Activated gamma-delta T cell treated with anti-CD3 and anti-CD28 coated beads, Interleukin-2, amount 50 U/mL, for 16 hours (primary cell): ENCODE results near the gene RPS6KA4.
"Not testable (repeated sequence)": the region's sequence is repeated elsewhere in the genome, so short reads cannot be mapped to it uniquely, and the experiment has no call there.

ENCODE experiments used
- DNase-seq: peaks from one replicate; pipeline ENCODE4 v3.0.0-alpha.2; 2020; ENCODE audit warnings: low read depth

Gene RPS6KA4

GRCh38 chr11:64358907-64359711, at the start of gene RPS6KA4:
TSS of gene RPS6KA4 (plus strand) at chr11:64359162. CDS start at chr11:64359236, 74 bp downstream.
- DNase-seq = no peak

GRCh38 chr11:64312947-64313346, 46.0 kb upstream of the RPS6KA4 start:
- DNase-seq = no peak

- DNase-seq = no peak
Measured at GRCh38 chr11:64313491-64314145, 45.3 kb upstream of the RPS6KA4 start.

GRCh38 chr11:64314146-64314804, 44.7 kb upstream of the RPS6KA4 start:
- DNase-seq = no peak

- no peak for DNase-seq
Measured at GRCh38 chr11:64314805-64315561, 44.0 kb upstream of the RPS6KA4 start.

GRCh38 chr11:64315667-64316526, 43.1 kb upstream of the RPS6KA4 start:
- not testable (repeated sequence) for DNase-seq

GRCh38 chr11:64316672-64317324, 42.2 kb upstream of the RPS6KA4 start:
- no peak for DNase-seq

GRCh38 chr11:64317325-64317960, 41.5 kb upstream of the RPS6KA4 start, which contains the start of gene TRMT112:
TSS of gene TRMT112 (minus strand) at chr11:64317559. CDS start at chr11:64317526, 33 bp downstream.
- peak; percentile 93 for DNase-seq

- peak; percentile 90 for DNase-seq
Measured at GRCh38 chr11:64317961-64318765, 40.8 kb upstream of the RPS6KA4 start, which contains the start of gene PRDX5. TSS of gene PRDX5 (plus strand) at chr11:64318121. CDS start at chr11:64318216, 95 bp downstream.

GRCh38 chr11:64318766-64319761, 39.9 kb upstream of the RPS6KA4 start:
- DNase-seq = no peak

- no peak for DNase-seq
Measured at GRCh38 chr11:64320556-64320955, 38.4 kb upstream of the RPS6KA4 start.

- DNase-seq = no peak
Measured at GRCh38 chr11:64321026-64321425, 37.9 kb upstream of the RPS6KA4 start.

- no peak for DNase-seq
Measured at GRCh38 chr11:64321533-64321932, 37.4 kb upstream of the RPS6KA4 start.

- DNase-seq = no peak
Measured at GRCh38 chr11:64322925-64323260, 36.1 kb upstream of the RPS6KA4 start.

- DNase-seq = no peak
Measured at GRCh38 chr11:64323373-64323772, 35.6 kb upstream of the RPS6KA4 start.

GRCh38 chr11:64323984-64324383, 35.0 kb upstream of the RPS6KA4 start:
- not testable (repeated sequence) for DNase-seq

- no peak for DNase-seq
Measured at GRCh38 chr11:64324692-64325469, 34.1 kb upstream of the RPS6KA4 start.
